ENCODE results near the gene TRAPPC10. TPM values are rescaled to one million over a fixed set of nuclear protein-coding genes. Genes with fewer than 3 reads are reported as not detected.
A peak's percentile ranks its signal among the peaks of the same experiment; 100 is the strongest.

The TRAPPC10 gene
- total and polyA plus RNA-seq, 9 of the 15 experiments (the other 6 are each of a cell fraction or from before 2014, with no cell fraction given): 1.1 to 33.8 (median 24.3) TPM

GRCh38 chr21:44011579-44012473 is at the start of gene TRAPPC10 (continued):
- TF ChIP-seq ZBTB49 (CRISPR knock-in tag; IDR thresholded peaks at IDR 0.05; ENCODE audit: borderline replicate concordance) (no peak), ZNF764 (CRISPR knock-in tag; IDR thresholded peaks at IDR 0.05; ENCODE audit: low read depth) (no peak; the same call in 1 of the 2 replicates), RCOR1 (IDR thresholded peaks at IDR 0.05; ENCODE audit: borderline replicate concordance in 1 of 2, low read depth in 2 of 2, low read length in 2 of 2) (no peak), BCL6 (CRISPR knock-in tag; IDR thresholded peaks at IDR 0.05) (no peak), RERE (CRISPR knock-in tag; IDR thresholded peaks at IDR 0.05; ENCODE audit: borderline replicate concordance) (no peak), ZBTB5 (IDR thresholded peaks at IDR 0.05) (no peak), MIER1 (IDR thresholded peaks at IDR 0.05; ENCODE audit: low read depth) (no peak), SNAPC5 (CRISPR knock-in tag; IDR thresholded peaks at IDR 0.05) (no peak), SUPT5H (IDR thresholded peaks at IDR 0.05) (peak; percentile 80), RBBP5 (IDR thresholded peaks at IDR 0.05; ENCODE audit: borderline replicate concordance, insufficient read depth, low read length, poor library complexity, severe bottlenecking) (peak; percentile 100), HDAC2 (IDR thresholded peaks at IDR 0.05) (no peak), HLTF (IDR thresholded peaks at IDR 0.05) (no peak)

Measured in K562 (cell line).